ENCODE measurements around the gene DSCAM.

DNA sequence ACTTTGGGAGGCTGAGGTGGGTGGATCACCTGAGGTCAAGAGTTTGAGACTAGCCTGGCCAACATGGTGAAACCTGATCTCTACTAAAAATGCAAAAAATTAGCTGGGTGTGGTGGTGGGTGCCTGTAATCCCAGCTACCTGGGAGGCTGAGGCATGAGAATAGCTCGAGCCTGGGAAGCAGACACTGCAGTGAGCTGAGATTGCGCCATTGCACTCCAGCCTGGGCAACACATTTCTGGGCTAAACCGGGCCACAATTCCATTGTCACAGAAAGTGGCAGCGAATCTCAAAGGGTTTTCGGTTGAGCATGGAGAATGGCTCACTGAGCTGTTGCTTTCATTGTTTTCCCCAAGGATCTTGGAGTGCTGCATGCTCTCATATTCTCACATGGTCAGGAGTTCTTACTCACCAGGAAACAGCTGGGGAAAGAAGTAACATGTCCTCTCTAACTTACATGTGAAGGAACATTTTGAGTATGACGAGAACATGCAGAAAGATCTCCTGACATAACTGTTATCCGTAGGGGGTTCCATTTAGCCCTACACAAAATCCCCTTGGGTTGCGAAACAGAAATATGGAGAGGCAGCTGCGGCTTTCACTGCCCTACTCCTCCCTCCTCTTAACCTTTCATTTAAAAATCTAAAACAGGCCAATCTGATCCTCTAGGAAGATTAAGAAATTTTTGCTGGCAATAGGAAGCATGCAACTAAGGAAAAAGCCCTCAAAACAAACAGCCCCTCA is 638.6 kb downstream of the DSCAM start:
- TF ChIP-seq, protein P1, sequence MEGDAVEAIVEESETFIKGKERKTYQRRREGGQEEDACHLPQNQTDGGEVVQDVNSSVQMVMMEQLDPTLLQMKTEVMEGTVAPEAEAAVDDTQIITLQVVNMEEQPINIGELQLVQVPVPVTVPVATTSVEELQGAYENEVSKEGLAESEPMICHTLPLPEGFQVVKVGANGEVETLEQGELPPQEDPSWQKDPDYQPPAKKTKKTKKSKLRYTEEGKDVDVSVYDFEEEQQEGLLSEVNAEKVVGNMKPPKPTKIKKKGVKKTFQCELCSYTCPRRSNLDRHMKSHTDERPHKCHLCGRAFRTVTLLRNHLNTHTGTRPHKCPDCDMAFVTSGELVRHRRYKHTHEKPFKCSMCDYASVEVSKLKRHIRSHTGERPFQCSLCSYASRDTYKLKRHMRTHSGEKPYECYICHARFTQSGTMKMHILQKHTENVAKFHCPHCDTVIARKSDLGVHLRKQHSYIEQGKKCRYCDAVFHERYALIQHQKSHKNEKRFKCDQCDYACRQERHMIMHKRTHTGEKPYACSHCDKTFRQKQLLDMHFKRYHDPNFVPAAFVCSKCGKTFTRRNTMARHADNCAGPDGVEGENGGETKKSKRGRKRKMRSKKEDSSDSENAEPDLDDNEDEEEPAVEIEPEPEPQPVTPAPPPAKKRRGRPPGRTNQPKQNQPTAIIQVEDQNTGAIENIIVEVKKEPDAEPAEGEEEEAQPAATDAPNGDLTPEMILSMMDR (IDR thresholded peaks at IDR 0.05) = no peak
- TF ChIP-seq POLR2A (IDR thresholded peaks at IDR 0.05) = no peak
